ENCODE data around the gene GPI. TPM values are rescaled to one million over a fixed set of nuclear protein-coding genes. Genes with fewer than 3 reads are reported as not detected.

Gene GPI
- total and polyA plus RNA-seq, 2 of the 13 experiments (the other 11 are each of a cell fraction or from before 2014, with no cell fraction given), result 147 to 167 TPM

DNA sequence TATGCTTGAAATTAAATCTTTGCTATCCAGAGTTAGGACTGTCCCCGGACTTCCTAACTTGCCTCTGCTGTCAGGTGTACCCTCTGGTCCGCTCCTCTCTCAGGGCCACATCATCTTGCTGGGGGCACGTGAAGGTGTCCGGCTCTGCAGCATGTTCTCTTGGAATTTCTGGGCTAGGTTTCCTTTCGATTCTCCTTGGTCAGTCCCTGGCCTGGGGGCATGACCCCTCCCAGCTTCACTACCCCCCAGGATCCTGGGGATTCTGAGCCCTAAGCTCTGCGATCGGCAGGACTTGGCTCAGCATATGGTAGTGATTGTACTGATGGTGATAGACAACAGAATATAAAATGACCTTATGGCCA lies 5.1 kb upstream of the GPI start:
- POLR2A ChIA-PET, result interaction anchor here (0.7 to 1.5 kb wide), 7 partner anchors 9 to 1111 kb away, joined by 3 to 4 read pairs (median 4); partner anchors contain the start of gene LSM14A
- CTCF ChIA-PET (ENCODE audit: low intra/inter-chr PET ratio, low total read pairs), result no interaction called here
- FAIRE-seq, result no peak
- DNase-seq (ENCODE audit: low spot score), result no peak
- H3K4me2 ChIP-seq (ENCODE audit: low read depth, low read length), result peak overlapping the region; percentile 87
- H3K27ac ChIP-seq (ENCODE audit: extremely low read length, insufficient read depth, low read length), result peak overlapping the region; percentile 86
- peaks cover 70% of the 10 kb centered on the region for H3K4me1 ChIP-seq (ENCODE audit: insufficient read depth, low read length)
- in situ Hi-C loops (cut with HindIII; ENCODE audit: extremely low pct_ligation_motif_present, low pct_unique_long_range_greater_than_20kb), result no loop called here
- no peak overlapping the region for H2AFZ ChIP-seq (ENCODE audit: low read length)
- BruUV-seq (replicated peaks), result TSS peak; percentile 76
- intact Hi-C loops (cut with micrococcal nuclease; ENCODE audit: unreplicated experiment), result no loop called here
- no peaks in the 10 kb centered on the region for H4K20me1 ChIP-seq (ENCODE audit: insufficient read depth, low read length)
- WGBS (ENCODE audit: low lambda C conversion rate), result 57% methylated on average over 7 of the region's 7 CpGs
- H3K79me2 ChIP-seq (ENCODE audit: insufficient read depth, low read length), result no peaks in the 10 kb centered on the region
- peak overlapping the region; percentile 67 for H3K9ac ChIP-seq (ENCODE audit: insufficient read depth, low read depth, low read length)
- no peaks in the 10 kb centered on the region for H3K27me3 ChIP-seq (ENCODE audit: control insufficient read depth in 1 of 2, insufficient read depth in 2 of 2, low read length in 2 of 2)
- no peaks in the 10 kb centered on the region for H3K9me3 ChIP-seq (ENCODE audit: low read length)
- ATAC-seq, result peak; percentile 2
- peaks cover 0 to 2% of the 10 kb centered on the region in 2 experiments; a peak in 2 of 5 replicates for H3K36me3 ChIP-seq (replicated peaks in 1 of 2; ENCODE audit: control insufficient read depth in 1 of 2, insufficient read depth in 2 of 2, low read length in 2 of 2)
- H3K4me3 ChIP-seq (replicated peaks in 1 of 3; ENCODE audit: insufficient read depth in 1 of 3, low read depth in 2 of 3, low read length in 3 of 3), result peak overlapping the region; percentile 32 to 75 (median 50)
- TF ChIP-seq, protein P1, sequence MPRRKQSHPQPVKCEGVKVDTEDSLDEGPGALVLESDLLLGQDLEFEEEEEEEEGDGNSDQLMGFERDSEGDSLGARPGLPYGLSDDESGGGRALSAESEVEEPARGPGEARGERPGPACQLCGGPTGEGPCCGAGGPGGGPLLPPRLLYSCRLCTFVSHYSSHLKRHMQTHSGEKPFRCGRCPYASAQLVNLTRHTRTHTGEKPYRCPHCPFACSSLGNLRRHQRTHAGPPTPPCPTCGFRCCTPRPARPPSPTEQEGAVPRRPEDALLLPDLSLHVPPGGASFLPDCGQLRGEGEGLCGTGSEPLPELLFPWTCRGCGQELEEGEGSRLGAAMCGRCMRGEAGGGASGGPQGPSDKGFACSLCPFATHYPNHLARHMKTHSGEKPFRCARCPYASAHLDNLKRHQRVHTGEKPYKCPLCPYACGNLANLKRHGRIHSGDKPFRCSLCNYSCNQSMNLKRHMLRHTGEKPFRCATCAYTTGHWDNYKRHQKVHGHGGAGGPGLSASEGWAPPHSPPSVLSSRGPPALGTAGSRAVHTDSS (CRISPR knock-in tag; conservative IDR thresholded peaks at IDR 0.05), result no peak
- no peak for TF ChIP-seq FOXC1 (CRISPR knock-in tag; IDR thresholded peaks at IDR 0.05; ENCODE audit: borderline replicate concordance)
- TF ChIP-seq, protein P2, sequence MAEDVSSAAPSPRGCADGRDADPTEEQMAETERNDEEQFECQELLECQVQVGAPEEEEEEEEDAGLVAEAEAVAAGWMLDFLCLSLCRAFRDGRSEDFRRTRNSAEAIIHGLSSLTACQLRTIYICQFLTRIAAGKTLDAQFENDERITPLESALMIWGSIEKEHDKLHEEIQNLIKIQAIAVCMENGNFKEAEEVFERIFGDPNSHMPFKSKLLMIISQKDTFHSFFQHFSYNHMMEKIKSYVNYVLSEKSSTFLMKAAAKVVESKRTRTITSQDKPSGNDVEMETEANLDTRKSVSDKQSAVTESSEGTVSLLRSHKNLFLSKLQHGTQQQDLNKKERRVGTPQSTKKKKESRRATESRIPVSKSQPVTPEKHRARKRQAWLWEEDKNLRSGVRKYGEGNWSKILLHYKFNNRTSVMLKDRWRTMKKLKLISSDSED (CRISPR knock-in tag; IDR thresholded peaks at IDR 0.05), result no peak
- no peak for TF ChIP-seq ZNF329 (CRISPR knock-in tag; IDR thresholded peaks at IDR 0.05; ENCODE audit: low read depth)
- TF ChIP-seq ZBTB42 (CRISPR knock-in tag; IDR thresholded peaks at IDR 0.05), result 0 out of 2 replicates have a peak, but pooled peaks have one; percentile 31
- TF ChIP-seq ZNF354B (CRISPR knock-in tag; IDR thresholded peaks at IDR 0.05), result no peak
- TF ChIP-seq KLF6 (CRISPR knock-in tag; IDR thresholded peaks at IDR 0.05), result no peak
- 0 out of 2 replicates have a peak, but pooled peaks have one; percentile 56 for TF ChIP-seq ZNF816 (CRISPR knock-in tag; IDR thresholded peaks at IDR 0.05; ENCODE audit: borderline replicate concordance)
- TF ChIP-seq ZC3H4 (CRISPR knock-in tag; IDR thresholded peaks at IDR 0.05; ENCODE audit: borderline replicate concordance), result 0 out of 2 replicates have a peak, but pooled peaks have one; percentile 51
- no peak for TF ChIP-seq ARNTL (CRISPR knock-in tag; IDR thresholded peaks at IDR 0.05)
- TF ChIP-seq ZNF616 (CRISPR knock-in tag; IDR thresholded peaks at IDR 0.05; ENCODE audit: low read depth), result 0 out of 2 replicates have a peak, but pooled peaks have one; percentile 12
- no peak for TF ChIP-seq THAP11 (CRISPR knock-in tag; IDR thresholded peaks at IDR 0.05)
- no peak for TF ChIP-seq ZNF121 (CRISPR knock-in tag; IDR thresholded peaks at IDR 0.05)
- TF ChIP-seq, protein P3, sequence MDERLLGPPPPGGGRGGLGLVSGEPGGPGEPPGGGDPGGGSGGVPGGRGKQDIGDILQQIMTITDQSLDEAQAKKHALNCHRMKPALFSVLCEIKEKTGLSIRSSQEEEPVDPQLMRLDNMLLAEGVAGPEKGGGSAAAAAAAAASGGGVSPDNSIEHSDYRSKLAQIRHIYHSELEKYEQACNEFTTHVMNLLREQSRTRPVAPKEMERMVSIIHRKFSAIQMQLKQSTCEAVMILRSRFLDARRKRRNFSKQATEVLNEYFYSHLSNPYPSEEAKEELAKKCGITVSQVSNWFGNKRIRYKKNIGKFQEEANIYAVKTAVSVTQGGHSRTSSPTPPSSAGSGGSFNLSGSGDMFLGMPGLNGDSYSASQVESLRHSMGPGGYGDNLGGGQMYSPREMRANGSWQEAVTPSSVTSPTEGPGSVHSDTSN (CRISPR knock-in tag; IDR thresholded peaks at IDR 0.05), result no peak
- peak; percentile 43; the same call in 1 of the 2 replicates for TF ChIP-seq POLR2G (IDR thresholded peaks at IDR 0.05; ENCODE audit: low read depth, low read length)
- TF ChIP-seq, protein P4, sequence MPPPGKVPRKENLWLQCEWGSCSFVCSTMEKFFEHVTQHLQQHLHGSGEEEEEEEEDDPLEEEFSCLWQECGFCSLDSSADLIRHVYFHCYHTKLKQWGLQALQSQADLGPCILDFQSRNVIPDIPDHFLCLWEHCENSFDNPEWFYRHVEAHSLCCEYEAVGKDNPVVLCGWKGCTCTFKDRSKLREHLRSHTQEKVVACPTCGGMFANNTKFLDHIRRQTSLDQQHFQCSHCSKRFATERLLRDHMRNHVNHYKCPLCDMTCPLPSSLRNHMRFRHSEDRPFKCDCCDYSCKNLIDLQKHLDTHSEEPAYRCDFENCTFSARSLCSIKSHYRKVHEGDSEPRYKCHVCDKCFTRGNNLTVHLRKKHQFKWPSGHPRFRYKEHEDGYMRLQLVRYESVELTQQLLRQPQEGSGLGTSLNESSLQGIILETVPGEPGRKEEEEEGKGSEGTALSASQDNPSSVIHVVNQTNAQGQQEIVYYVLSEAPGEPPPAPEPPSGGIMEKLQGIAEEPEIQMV (CRISPR knock-in tag; IDR thresholded peaks at IDR 0.05; ENCODE audit: low read depth), result 0 out of 2 replicates have a peak, but pooled peaks have one; percentile 31
- no peak for TF ChIP-seq GATAD1 (CRISPR knock-in tag; IDR thresholded peaks at IDR 0.05)
- TF ChIP-seq HNRNPLL (IDR thresholded peaks at IDR 0.05; ENCODE audit: low read depth, low read length, poor library complexity, severe bottlenecking), result no peak
- no peak for TF ChIP-seq ZKSCAN5 (CRISPR knock-in tag; IDR thresholded peaks at IDR 0.05)
- peak; percentile 66; the same call in 1 of the 2 replicates for TF ChIP-seq ZBTB38 (CRISPR knock-in tag; IDR thresholded peaks at IDR 0.05)
- no peak for TF ChIP-seq ZNF24 (IDR thresholded peaks at IDR 0.05)
